Mammary epithelial cell (primary cell): Measurements from ENCODE around the gene NUP98.

Source experiments
- CTCF ChIP-seq, 2 donors: IDR thresholded peaks in 1 of 2; conservative IDR thresholded peaks in 1 of 2; 2 replicates each; pipeline ENCODE4 v1.5.1; 2011 to 2012; ENCODE audit warnings: inconsistent platforms in 2 of 2, low read length in 2 of 2, mild to moderate bottlenecking in 2 of 2, control low read depth in 1 of 2, low read depth in 1 of 2; ENCODE audit not compliant: insufficient read depth in 1 of 2; ENCODE audit errors: extremely low read depth in 1 of 2
- EZH2 ChIP-seq: IDR thresholded peaks from 2 replicates; pipeline ENCODE4 v1.6.1; 2012; ENCODE audit warnings: low read length, inconsistent platforms, borderline replicate concordance

GRCh38 chr11:3796801-3797328 lies 489 bp downstream of the NUP98 start:
- no peak for TF ChIP-seq EZH2
- TF ChIP-seq CTCF (conservative IDR thresholded peaks at IDR 0.05 in 1 of 2, IDR thresholded peaks at IDR 0.05 in 1 of 2; ENCODE audit: extremely low read depth in 1 of 2, insufficient read depth in 1 of 2, low read depth in 1 of 2, low read length in 2 of 2) = no peak
